HG02798 (cell line): ENCODE results near the gene NUBP1.

Source experiments
- ATAC-seq: cut with Tn5 transposase; IDR thresholded peaks from one replicate; pipeline ENCODE4 v1.9.1; 2021; ENCODE audit warnings: mild to moderate bottlenecking; ENCODE audit not compliant: unreplicated experiment, poor library complexity

The NUBP1 gene

GRCh38 chr16:10791048-10791447, 47.4 kb downstream of the NUBP1 start:
- peak; percentile 58 for ATAC-seq

- ATAC-seq, result no peak
Measured at GRCh38 chr16:10799736-10800135, 56.1 kb downstream of the NUBP1 start.

GRCh38 chr16:10805334-10805733, 61.7 kb downstream of the NUBP1 start:
- ATAC-seq, result no peak

- no peak for ATAC-seq
Measured at GRCh38 chr16:10806698-10807097, 63.1 kb downstream of the NUBP1 start.

GRCh38 chr16:10808218-10808617, 64.6 kb downstream of the NUBP1 start:
- ATAC-seq, result no peak

- no peak for ATAC-seq
Measured at GRCh38 chr16:10808850-10809249, 65.2 kb downstream of the NUBP1 start.

GRCh38 chr16:10809706-10810105, 66.1 kb downstream of the NUBP1 start:
- ATAC-seq, result no peak

GRCh38 chr16:10812312-10813098, 68.9 kb downstream of the NUBP1 start:
- peak; percentile 84 for ATAC-seq

GRCh38 chr16:10813099-10813455, 69.4 kb downstream of the NUBP1 start:
- ATAC-seq, result no peak

- no peak for ATAC-seq
Measured at GRCh38 chr16:10817514-10817913, 73.9 kb downstream of the NUBP1 start.

- ATAC-seq, result no peak
Measured at GRCh38 chr16:10817963-10818941, 74.6 kb downstream of the NUBP1 start, which contains the start of gene TVP23A. TSS of gene TVP23A (minus strand) at chr16:10818794. CDS start at chr16:10818493, 301 bp downstream.
